K562 (cell line): ENCODE measurements around the gene CDH6.

Source experiments
- MAZ ChIP-seq, 2 experiments: fragments of 450-650 bp in 1 of 2; sonication (generic) in 1 of 2; formaldehyde crosslinking; IDR thresholded peaks in 1 of 2; conservative IDR thresholded peaks in 1 of 2; 2 replicates each; pipeline versions ENCODE4 v1.4.0 to v1.5.0; 2020; ENCODE audit warnings: mild to moderate bottlenecking in 1 of 2, missing genetic modification reagents in 1 of 2
- SETDB1 ChIP-seq: IDR thresholded peaks from one replicate; pipeline ENCODE4 v1.6.1; 2012; ENCODE audit warnings: low read length, control low read depth, inconsistent platforms
- ZNF384 ChIP-seq: IDR thresholded peaks from 2 replicates; pipeline ENCODE4 v1.6.1; 2012; ENCODE audit warnings: low read depth, low read length, improper control_type of control experiment
- ZNF408 ChIP-seq: fragments of 250-450 bp; sonication (Bioruptor Pico); IDR thresholded peaks from 2 replicates; pipeline ENCODE4 v1.4.0; 2020; ENCODE audit warnings: low read depth, mild to moderate bottlenecking, moderate library complexity

DNA sequence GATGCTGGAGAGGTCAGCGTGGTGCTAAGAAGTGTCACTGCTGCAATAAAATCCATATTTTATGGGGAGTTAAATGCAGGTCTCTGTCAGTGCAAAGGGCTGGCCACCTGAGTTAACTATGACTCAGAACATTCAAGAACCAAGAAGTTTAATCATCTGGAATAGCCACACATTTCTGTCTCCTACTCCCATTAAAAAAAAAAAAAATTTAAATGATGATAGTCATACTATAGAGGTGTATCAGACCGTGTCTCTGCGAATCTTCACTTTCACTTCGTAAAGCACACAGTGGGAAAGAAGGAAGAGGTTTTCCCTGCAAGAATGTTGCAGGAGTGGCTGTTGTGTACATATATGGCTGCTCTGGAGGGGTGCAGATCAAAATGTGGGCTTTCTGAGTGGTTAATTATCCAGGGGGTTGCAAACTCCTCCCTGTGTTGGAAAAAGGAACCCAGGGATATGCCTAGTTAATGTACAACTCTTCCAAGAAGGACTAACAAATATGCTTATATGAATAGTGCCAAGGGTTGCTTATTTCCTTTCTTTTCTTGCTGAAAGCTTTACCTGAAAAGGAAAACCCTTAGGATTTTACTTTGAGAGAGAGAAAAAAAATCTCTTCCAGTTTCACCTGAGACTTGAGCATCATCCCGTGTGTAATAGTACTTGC lies 1.5 kb downstream of the CDH6 start:
- TF ChIP-seq SETDB1 (no peak), ZNF408 (CRISPR knock-in tag) (no peak), MAZ (CRISPR knock-in tag; conservative IDR thresholded peaks at IDR 0.05 in 1 of 2, IDR thresholded peaks at IDR 0.05 in 1 of 2) (no peak), ZNF384 (no peak)
